Upper lobe of right lung (tissue), 1 donor: Measurements from ENCODE around the gene LLGL2. TPM values are rescaled to one million over a fixed set of nuclear protein-coding genes. Genes with fewer than 3 reads are reported as not detected.

Experiments used
- ATAC-seq: fragments of 200-7000 bp; cut with Tn5 transposase; one replicate; pipeline ENCODE4 v1.9.1; 2020; ENCODE audit warnings: mild to moderate bottlenecking, moderate library complexity
- DNase-seq: peaks from one replicate; pipeline ENCODE4 v3.0.0-alpha.2; 2020
- H3K27ac ChIP-seq: fragments of 200-600 bp; one replicate; pipeline ENCODE4 v1.8.0; 2022
- H3K27me3 ChIP-seq: fragments of 200-600 bp; one replicate; pipeline ENCODE4 v1.8.0; 2022; ENCODE audit warnings: mild to moderate bottlenecking
- H3K36me3 ChIP-seq: fragments of 200-600 bp; one replicate; pipeline ENCODE4 v1.8.0; 2022
- H3K4me1 ChIP-seq: fragments of 200-600 bp; one replicate; pipeline ENCODE4 v1.8.0; 2022
- H3K4me3 ChIP-seq: fragments of 200-600 bp; one replicate; pipeline ENCODE4 v1.8.0; 2022; ENCODE audit warnings: mild to moderate bottlenecking
- H3K9me3 ChIP-seq: fragments of 200-600 bp; one replicate; pipeline ENCODE4 v1.8.0; 2022
- CTCF ChIP-seq: fragments of 200-600 bp; IDR thresholded peaks from one replicate; pipeline ENCODE4 v1.8.0; 2022; ENCODE audit warnings: antibody characterized with exemption
- intact Hi-C: fragments of 100-400 bp; cut with DNase I; formaldehyde crosslinking; loops from one replicate; pipeline ENCODE4 v1.11.0; 2022
- total RNA-seq: library from RNA; stranded (reverse); fragmentation: NEBNext Ultra II Directional; extraction: Animal tissue kit (Norgen Biotek cat#: 25700); gene quantifications from one replicate; pipeline ENCODE4 v1.2.1, GENCODE V29; 2021
- donor health status: DM: no; HTN: yes; CAD: no; lungs with severe emphysema.

Gene LLGL2
- total RNA-seq, 1 donor from 2014 or later: 133 TPM

- H3K27me3 ChIP-seq: no peaks in the 10 kb centered on the region
- no peak for ATAC-seq
- TF ChIP-seq CTCF: no peak
- peaks cover 64% of the 10 kb centered on the region for H3K36me3 ChIP-seq
- H3K4me1 ChIP-seq: no peaks in the 10 kb centered on the region
- no peaks in the 10 kb centered on the region for H3K9me3 ChIP-seq
- no peak overlapping the region for H3K4me3 ChIP-seq
- intact Hi-C loops: no loop called here
- no peak for DNase-seq
- H3K27ac ChIP-seq: no peak overlapping the region
These were observed 89.2 kb downstream of the LLGL2 start for GRCh38 chr17:75614556-75615270.

- Histone ChIP-seq H3K4me1 (no peaks in the 10 kb centered on the region), H3K27ac (no peak overlapping the region), H3K9me3 (no peaks in the 10 kb centered on the region), H3K4me3 (no peak overlapping the region), H3K36me3 (peaks cover 64% of the 10 kb centered on the region), H3K27me3 (no peaks in the 10 kb centered on the region)
- no peak for DNase-seq
- intact Hi-C loops: no loop called here
- TF ChIP-seq CTCF: no peak
- no peak for ATAC-seq
These were observed 89.8 kb downstream of the LLGL2 start for GRCh38 chr17:75615301-75615700.

- intact Hi-C loops: no loop called here
- peaks cover 71% of the 10 kb centered on the region for H3K36me3 ChIP-seq
- DNase-seq: no peak
These were observed 91.1 kb downstream of the LLGL2 start for GRCh38 chr17:75616521-75617122.

GRCh38 chr17:75617218-75617617 lies 91.7 kb downstream of the LLGL2 start:
- no peak for DNase-seq

More at GRCh38 chr17:75616521-75617122, 91.1 kb downstream of the LLGL2 start:
- Histone ChIP-seq H3K4me1 (no peaks in the 10 kb centered on the region), H3K4me3 (no peak overlapping the region), H3K27me3 (no peaks in the 10 kb centered on the region), H3K27ac (no peak overlapping the region), H3K9me3 (no peaks in the 10 kb centered on the region)
- ATAC-seq: no peak
- no peak for TF ChIP-seq CTCF

GRCh38 chr17:75617675-75618074 lies 92.2 kb downstream of the LLGL2 start:
- no peaks in the 10 kb centered on the region for H3K4me1 ChIP-seq
- peaks cover 64% of the 10 kb centered on the region for H3K36me3 ChIP-seq

More at GRCh38 chr17:75617218-75617617, 91.7 kb downstream of the LLGL2 start:
- H3K4me1 ChIP-seq: no peaks in the 10 kb centered on the region
- intact Hi-C loops: no loop called here
- H3K27ac ChIP-seq: no peak overlapping the region
- H3K36me3 ChIP-seq: peaks cover 69% of the 10 kb centered on the region
- ATAC-seq: no peak
- H3K27me3 ChIP-seq: no peaks in the 10 kb centered on the region
- TF ChIP-seq CTCF: no peak
- no peak overlapping the region for H3K4me3 ChIP-seq
- no peaks in the 10 kb centered on the region for H3K9me3 ChIP-seq

More at GRCh38 chr17:75617675-75618074, 92.2 kb downstream of the LLGL2 start:
- H3K4me3 ChIP-seq: no peak overlapping the region
- TF ChIP-seq CTCF: no peak
- no peak for ATAC-seq
- intact Hi-C loops: no loop called here
- no peaks in the 10 kb centered on the region for H3K27me3 ChIP-seq
- H3K9me3 ChIP-seq: no peaks in the 10 kb centered on the region
- H3K27ac ChIP-seq: no peak overlapping the region
- no peak for DNase-seq
